NCI-H187 (cell line): ENCODE data around the gene NIN.
"Not testable (repeated sequence)": the region's sequence is repeated elsewhere in the genome, so short reads cannot be mapped to it uniquely, and the experiment has no call there.

Experiments used
- DNase-seq, 2 experiments: peaks; one replicate each; lab custom pipeline; 2025; lab: John Stamatoyannopoulos, UW

NIN gene

GRCh38 chr14:50717811-50718210, 113.2 kb downstream of the NIN start:
- no peak for DNase-seq

DNA sequence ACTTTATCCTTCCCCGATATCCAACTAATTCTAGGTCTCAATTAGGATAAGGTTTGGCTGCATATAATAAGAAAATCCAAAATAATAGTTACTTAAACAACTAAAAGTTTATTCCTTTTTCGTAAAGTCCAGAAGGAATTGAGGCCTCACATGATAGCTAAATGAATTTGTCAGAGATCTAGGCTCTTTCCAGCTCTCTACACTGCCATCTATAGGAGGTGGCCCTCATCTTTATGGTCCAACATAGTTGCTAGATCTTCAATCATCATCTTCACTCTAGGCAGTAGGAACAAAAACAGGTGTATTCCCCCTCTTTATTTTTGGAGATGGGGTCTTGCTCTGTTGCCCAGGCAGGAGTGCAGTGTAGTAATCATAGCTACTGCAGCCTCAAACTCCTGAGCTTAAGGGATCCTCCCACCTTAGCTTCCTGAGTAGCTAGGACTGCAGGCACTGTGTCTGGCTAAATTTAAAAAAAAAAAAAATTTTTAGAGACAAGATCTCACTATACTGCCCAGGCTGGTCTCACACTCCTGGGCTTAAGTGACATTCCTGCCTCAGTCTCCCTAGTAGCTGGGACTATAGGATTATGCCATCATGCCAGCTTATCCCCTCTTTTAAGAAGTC, 116.4 kb downstream of the NIN start:
- no peak for DNase-seq

- DNase-seq = no peak
These were observed 119.9 kb downstream of the NIN start for GRCh38 chr14:50711043-50711442.

DNA sequence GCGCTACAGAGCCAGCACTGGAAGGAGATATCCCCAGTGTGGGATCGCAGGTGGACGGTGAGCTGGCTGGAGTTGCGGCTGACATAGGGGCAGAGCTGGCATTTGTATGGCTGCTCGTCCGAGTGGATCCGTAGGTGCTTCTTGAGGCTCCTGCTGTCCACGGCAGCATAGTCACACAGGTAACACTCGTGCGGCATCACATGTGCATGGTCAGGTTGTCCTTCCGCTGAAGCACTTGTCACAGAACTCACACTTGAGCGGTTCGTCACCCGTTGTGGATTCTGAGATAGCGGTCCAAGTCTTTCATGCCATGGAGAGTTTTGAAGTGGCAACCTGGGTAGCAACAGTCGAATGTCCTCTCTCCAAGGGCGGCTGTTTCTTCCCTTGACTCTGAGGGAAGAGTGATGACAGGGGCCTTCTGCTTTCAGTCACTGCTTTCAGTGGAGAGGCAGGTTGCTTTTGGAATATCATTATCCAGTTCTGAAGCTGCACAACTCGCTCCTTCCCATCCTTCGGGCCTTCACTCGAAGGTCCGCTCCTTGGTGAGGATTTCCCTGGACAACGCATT, 125.9 kb downstream of the NIN start:
- DNase-seq = no peak

DNA sequence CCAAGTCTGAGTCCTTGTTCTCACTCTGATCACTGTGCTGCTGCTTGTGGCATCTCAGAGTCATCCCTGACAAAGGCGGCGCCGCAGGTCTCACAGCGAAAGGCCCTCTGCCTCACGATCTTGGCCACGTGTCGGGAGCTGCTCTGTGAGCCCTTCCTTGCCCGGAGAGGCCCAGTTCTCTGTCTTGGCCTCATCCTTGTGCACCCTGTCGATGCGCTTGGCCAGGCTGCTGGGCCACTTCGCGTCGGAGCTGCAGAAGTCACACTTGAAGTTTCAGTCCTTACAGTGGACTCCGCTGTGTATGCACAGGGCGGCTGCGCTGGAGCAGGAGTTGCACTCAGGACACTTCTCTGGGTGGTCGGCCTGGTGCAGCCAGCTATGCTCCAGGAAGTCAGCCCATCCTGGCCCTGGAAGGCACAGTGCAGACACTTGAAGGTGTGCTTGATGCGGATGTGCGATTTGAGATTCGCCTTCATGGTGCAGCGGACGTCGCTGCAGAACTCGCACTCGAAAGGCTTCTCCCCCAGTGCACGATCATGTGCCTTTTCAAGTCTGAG, 126.4 kb downstream of the NIN start:
- no peak for DNase-seq

- no peak for DNase-seq
These were observed 133.2 kb downstream of the NIN start for GRCh38 chr14:50697659-50698290.

DNA sequence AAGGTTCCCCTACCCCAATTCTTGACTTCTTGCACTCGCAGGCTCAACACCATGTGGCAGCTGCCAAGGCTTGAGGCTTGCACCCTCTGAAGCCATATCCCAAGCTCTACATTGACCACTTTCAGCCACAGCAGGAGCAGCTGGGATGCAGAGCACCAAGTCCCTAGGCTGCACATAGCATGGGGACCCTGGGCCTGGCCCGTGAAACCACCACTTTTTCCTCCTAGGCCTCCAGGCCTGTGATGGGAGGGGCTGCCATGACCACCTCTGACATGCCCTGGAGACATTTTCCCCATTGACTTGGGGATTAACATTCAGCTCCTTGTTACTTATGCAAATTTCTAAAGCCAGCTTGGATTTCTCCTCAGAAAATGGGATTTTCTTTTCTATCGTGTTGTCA, 136.7 kb downstream of the NIN start:
- not testable (repeated sequence) for DNase-seq

DNA sequence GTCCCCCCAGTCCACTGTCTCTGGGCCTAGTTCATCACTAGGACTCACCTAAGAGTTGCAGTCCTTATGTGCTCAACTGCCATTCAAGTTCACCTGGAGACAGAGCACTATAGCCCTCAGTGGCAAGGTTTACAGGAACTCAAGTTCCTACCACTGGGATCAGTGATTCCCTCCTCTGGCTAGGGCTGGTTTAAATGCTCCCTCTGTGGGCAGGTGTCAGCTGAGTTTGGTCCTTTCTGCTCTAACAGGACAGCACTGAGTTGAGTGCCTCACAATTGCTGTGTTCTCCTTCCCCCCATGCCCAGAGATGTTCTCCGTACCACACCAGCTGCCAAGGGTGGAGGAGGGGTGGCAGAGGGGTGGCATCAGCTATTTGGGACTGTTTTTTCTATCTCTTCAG, 142.1 kb downstream of the NIN start:
- DNase-seq = no peak

DNA sequence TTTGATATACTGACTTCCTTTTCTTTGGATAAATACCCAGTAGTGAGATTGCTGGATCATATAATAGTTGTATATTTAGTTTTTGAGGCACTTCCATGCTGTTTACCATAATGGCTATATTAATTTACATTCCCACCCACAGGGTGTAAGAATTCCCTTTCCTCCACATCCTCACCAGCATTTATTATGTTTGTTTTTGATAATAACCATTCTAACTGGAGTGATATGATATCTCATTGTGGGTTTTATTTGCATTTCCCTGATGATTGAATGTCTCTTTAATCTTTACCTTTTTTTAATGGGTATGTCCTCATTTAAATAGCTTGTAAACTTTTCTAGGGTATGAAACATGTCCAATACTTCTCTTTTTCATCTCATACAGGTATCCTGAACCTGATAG, 151.3 kb downstream of the NIN start:
- DNase-seq = no peak

DNA sequence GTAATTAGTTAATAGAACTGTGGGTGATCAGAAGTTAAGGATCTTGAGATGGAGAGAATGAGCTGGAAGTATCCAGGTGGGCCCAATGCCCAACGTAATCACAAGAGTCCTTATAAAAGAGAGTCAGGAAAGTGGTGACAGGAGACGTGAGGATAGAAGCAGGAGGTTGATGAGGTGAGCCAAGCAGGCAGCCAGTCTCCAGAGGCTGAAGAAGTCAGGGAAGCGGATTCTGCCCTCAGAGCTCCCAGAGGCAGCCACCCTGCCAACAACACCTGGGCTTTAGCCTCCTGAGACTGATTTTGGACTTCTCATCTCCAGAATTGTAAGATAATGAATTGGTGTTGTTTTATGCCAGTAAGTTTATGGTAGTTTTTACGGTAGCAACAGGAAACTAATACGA, 152.8 kb downstream of the NIN start:
- DNase-seq = no peak

DNA sequence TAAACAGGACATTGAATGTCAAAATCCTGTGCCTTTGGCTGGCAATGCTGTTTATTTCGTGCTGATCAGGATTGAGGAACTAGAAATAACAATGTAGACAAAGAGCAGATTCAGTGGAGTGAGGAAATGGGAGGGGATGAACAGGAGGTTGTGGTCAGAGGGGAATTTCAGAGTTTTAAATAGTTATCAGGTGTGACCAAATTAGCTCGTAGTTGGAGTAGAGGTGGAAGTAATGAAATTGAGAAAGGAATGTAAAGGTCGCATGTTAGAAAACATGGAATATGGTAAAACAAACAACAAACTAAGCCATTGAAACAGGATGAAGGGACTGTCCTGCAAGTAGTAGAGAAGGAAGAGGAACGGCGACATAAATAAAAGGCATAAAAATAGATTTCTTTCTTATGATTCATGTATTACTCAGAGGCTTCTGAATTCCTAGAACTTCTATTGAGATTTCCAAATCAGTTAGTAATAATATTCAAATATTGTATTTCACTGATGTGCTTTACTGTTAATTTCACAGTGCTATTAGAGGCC, 153.4 kb downstream of the NIN start:
- DNase-seq = no peak

- no peak for DNase-seq
These were observed 154.0 kb downstream of the NIN start for GRCh38 chr14:50676814-50677516.

DNA sequence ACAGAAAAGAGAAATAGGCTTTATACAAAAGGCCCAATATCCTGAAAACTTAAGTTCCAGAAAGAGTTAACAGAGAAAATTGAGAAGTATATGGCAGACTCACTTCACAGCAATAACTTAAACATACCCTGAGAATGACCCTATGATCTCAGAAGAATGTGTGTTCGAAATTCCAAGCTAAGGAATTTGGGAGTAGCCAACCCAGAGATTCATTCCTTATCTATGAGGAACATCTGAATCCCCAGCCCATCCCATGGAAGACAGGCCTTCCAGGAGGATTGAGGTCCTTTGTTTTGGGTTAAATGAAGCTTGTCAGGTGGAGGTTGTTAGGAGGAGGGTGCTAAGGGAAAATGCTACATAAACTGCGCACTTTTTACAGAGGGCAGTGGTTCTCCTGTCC, 155.4 kb downstream of the NIN start:
- DNase-seq = no peak

DNA sequence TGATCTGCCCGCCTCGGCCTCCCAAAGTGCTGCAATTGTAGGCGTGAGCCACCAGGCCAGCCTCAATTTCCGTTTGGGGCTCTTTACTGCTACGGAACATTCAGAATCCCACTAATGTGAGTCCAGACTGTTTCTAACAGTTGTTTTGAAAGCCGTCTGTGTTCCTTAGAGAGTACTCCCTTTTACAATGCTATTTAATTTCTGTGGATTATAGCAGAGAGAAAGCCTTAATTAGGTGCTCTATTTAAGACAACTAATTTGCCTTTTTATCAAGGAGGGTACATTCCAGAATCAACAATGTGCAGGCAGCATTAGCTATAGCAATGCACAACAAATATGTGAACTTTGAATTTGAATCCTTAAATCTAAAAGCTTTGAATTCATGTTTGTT, 160.1 kb downstream of the NIN start:
- DNase-seq = no peak

DNA sequence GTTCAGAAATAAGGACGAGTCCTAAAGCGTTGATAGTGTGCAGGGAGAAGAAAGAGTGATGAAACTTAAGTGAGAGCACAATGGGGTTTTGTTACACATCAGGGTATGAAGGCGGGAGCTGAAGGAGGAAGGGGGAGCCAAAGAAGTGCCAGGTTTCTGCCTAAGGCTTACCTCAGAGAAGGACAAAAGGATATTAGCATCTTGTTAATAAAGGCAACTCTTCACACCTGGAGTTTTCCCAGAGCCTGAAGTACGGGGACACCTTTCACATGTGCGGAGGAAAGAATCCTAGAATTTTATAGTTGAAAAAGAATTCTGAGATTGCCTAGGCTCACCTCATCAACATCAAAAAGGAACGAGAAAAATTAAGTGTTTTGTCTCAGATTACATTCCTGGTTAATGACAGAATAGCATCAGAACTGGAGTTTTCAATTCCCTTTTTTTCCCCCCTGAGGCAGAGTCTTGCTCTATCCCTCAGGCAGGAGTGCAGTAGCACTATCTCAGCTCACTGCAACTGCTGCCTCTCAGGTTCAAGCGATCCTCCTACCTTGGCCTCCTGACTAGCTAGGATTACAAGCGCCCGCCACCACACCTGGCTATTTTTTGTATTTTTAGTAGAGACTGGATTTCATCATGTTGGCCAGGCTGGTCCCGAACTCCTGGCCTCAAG, 160.6 kb downstream of the NIN start:
- DNase-seq = no peak
